Calu3 (cell line): ENCODE results near the gene TXNDC5. TPM values are rescaled to one million over a fixed set of nuclear protein-coding genes. Genes with fewer than 3 reads are reported as not detected.

ENCODE experiments used
- BruUV-seq: library from RNA; stranded (reverse); fragments of 400-500 nt; replicated peaks from 2 replicates; lab custom pipeline; 2021; lab: Mats Ljungman, UMichigan
- CTCF ChIA-PET: fragments of 300-600 bp; sonication (Branson Sonifier 250); formaldehyde crosslinking; loops from one replicate; lab custom pipeline; 2022; ENCODE audit warnings: antibody characterized with exemption; lab: Charles Lee
- DNase-seq: peaks from one replicate; pipeline ENCODE4 v3.0.0; 2022
- H3K27ac Mint-ChIP-seq: one replicate; pipeline ENCODE4 v1.8.0; 2022; ENCODE audit warnings: mixed read lengths; ENCODE audit not compliant: unreplicated experiment
- H3K27me3 Mint-ChIP-seq: one replicate; pipeline ENCODE4 v1.8.0; 2022; ENCODE audit warnings: mixed read lengths; ENCODE audit not compliant: unreplicated experiment
- H3K36me3 Mint-ChIP-seq: one replicate; pipeline ENCODE4 v1.8.0; 2022; ENCODE audit warnings: mild to moderate bottlenecking, moderate library complexity, mixed read lengths; ENCODE audit not compliant: insufficient read depth, unreplicated experiment
- H3K4me1 Mint-ChIP-seq: one replicate; pipeline ENCODE4 v1.8.0; 2022; ENCODE audit warnings: mild to moderate bottlenecking, low read depth, mixed read lengths; ENCODE audit not compliant: unreplicated experiment
- H3K4me3 Mint-ChIP-seq: one replicate; pipeline ENCODE4 v1.8.0; 2022; ENCODE audit warnings: mild to moderate bottlenecking, low read depth, moderate library complexity, mixed read lengths; ENCODE audit not compliant: unreplicated experiment
- H3K9me3 Mint-ChIP-seq: one replicate; pipeline ENCODE4 v1.8.0; 2022; ENCODE audit warnings: low read depth, mixed read lengths; ENCODE audit not compliant: unreplicated experiment
- intact Hi-C: fragments of 100-400 bp; cut with micrococcal nuclease; formaldehyde crosslinking; loops from one replicate; pipeline ENCODE4 v1.10.0; 2022; ENCODE audit not compliant: unreplicated experiment
- total RNA-seq: library from RNA; stranded (reverse); gene quantifications from 2 replicates; pipeline ENCODE4 v1.2.3, GENCODE V29; 2022
- TF ChIP-seq, protein P1 (sequence below): fragments of 200-600 bp; IDR thresholded peaks from one replicate; pipeline ENCODE4 v1.8.0; 2022; ENCODE audit warnings: antibody characterized with exemption; ENCODE audit not compliant: unreplicated experiment

Gene TXNDC5
- total RNA-seq, 1 experiment from 2014 or later: 111 TPM

DNA sequence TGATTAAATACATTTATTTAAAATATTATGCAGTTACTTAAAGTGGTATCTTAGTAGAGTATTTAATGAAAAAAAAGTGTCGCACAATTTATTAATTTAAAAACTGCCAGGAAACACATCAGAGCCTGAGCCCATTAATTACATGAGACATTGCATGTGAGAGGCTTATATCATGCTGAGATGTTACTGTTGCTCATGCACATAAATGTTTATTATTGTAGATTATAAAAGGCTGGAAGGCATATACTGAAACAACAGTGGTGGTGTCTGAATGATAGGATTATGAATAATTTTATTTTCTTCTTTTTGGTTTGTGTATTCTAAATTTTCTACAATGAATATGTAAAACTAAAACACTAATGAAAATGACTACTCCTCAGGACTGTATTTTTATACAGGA, 45.7 kb upstream of the TXNDC5 start:
- CTCF ChIA-PET: no interaction called here
- intact Hi-C loops: no loop called here
- peaks cover 5% of the 10 kb centered on the region for H3K9me3 Mint-ChIP-seq
- no peaks in the 10 kb centered on the region for H3K27me3 Mint-ChIP-seq
- no peaks in the 10 kb centered on the region for H3K36me3 Mint-ChIP-seq
- no peak overlapping the region for H3K27ac Mint-ChIP-seq
- no peak overlapping the region for H3K4me3 Mint-ChIP-seq
- no peaks in the 10 kb centered on the region for H3K4me1 Mint-ChIP-seq
- BruUV-seq: no TSS peak
- no peak for DNase-seq
- TF ChIP-seq, protein P1, sequence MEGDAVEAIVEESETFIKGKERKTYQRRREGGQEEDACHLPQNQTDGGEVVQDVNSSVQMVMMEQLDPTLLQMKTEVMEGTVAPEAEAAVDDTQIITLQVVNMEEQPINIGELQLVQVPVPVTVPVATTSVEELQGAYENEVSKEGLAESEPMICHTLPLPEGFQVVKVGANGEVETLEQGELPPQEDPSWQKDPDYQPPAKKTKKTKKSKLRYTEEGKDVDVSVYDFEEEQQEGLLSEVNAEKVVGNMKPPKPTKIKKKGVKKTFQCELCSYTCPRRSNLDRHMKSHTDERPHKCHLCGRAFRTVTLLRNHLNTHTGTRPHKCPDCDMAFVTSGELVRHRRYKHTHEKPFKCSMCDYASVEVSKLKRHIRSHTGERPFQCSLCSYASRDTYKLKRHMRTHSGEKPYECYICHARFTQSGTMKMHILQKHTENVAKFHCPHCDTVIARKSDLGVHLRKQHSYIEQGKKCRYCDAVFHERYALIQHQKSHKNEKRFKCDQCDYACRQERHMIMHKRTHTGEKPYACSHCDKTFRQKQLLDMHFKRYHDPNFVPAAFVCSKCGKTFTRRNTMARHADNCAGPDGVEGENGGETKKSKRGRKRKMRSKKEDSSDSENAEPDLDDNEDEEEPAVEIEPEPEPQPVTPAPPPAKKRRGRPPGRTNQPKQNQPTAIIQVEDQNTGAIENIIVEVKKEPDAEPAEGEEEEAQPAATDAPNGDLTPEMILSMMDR: no peak

- Mint-ChIP-seq H3K27ac (no peak overlapping the region), H3K4me1 (no peaks in the 10 kb centered on the region), H3K36me3 (no peaks in the 10 kb centered on the region), H3K9me3 (peaks cover 8% of the 10 kb centered on the region), H3K4me3 (no peak overlapping the region), H3K27me3 (no peaks in the 10 kb centered on the region)
- intact Hi-C loops: no loop called here
- no peak for DNase-seq
- BruUV-seq: no TSS peak
- CTCF ChIA-PET: no interaction called here
- TF ChIP-seq, protein P1: no peak
Observed at GRCh38 chr6:7954477-7955200, 44.1 kb upstream of the TXNDC5 start.

DNA sequence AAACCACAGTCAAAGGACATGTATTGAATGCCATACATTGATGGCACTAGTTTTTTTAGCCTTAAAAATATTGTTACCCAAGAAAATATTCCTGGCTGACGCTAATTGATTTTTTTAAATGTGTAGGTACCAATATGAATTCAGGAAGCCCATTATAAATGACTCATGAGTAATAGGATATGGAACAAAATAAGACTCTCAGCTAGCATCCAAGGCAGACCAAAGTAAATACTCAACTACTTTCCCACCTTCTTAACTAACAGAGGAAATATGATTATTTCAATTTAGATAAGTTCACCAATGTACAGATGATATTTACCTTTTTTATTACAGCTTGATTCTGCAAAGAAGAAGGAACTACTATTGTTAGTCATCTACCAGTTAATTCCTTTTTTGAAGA, 43.2 kb upstream of the TXNDC5 start:
- no peaks in the 10 kb centered on the region for H3K27me3 Mint-ChIP-seq

GRCh38 chr6:7939864-7940228, 29.3 kb upstream of the TXNDC5 start:
- CTCF ChIA-PET: no interaction called here
- TF ChIP-seq, protein P1: no peak
- DNase-seq: no peak
- Mint-ChIP-seq H3K4me3 (no peak overlapping the region), H3K27ac (no peak overlapping the region), H3K4me1 (no peaks in the 10 kb centered on the region), H3K27me3 (no peaks in the 10 kb centered on the region), H3K36me3 (no peaks in the 10 kb centered on the region), H3K9me3 (no peaks in the 10 kb centered on the region)
- BruUV-seq: no TSS peak
- intact Hi-C loops: no loop called here

More for the DNA sequence above, 43.2 kb upstream of the TXNDC5 start:
- intact Hi-C loops: no loop called here
- BruUV-seq: no TSS peak
- TF ChIP-seq, protein P1: no peak
- CTCF ChIA-PET: no interaction called here
- H3K36me3 Mint-ChIP-seq: no peaks in the 10 kb centered on the region
- H3K9me3 Mint-ChIP-seq: peaks cover 11% of the 10 kb centered on the region
- H3K4me3 Mint-ChIP-seq: no peak overlapping the region
- H3K27ac Mint-ChIP-seq: no peak overlapping the region
- no peaks in the 10 kb centered on the region for H3K4me1 Mint-ChIP-seq
- DNase-seq: no peak
